IPS-11a (cell line): ENCODE data around the gene KDM5C.

Experiments
- H3K4me3 ChIP-seq: one replicate; pipeline ENCODE4 v1.5.1; 2013; ENCODE audit warnings: low read depth, low read length, control low read depth

Gene KDM5C

DNA sequence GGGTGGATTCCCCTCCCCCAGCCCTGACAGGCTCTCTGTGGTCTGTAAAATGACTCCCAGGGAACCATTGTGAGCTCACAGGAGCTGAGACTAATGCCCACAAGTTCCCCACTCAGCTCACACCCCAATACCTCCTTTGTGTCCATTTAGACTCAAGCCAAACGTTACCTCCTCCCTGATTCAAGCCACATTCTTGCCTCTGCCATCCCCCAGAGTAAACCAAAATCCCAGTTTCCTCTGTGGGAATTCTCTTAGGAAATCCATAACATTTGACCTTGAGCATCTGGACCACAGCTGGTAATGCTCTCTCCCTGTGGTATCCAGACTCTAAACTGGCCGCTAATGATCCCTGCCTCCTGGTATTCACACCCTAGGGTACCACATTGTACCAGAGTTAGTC lies 26.3 kb upstream of the KDM5C start:
- no peak overlapping the region for H3K4me3 ChIP-seq

DNA sequence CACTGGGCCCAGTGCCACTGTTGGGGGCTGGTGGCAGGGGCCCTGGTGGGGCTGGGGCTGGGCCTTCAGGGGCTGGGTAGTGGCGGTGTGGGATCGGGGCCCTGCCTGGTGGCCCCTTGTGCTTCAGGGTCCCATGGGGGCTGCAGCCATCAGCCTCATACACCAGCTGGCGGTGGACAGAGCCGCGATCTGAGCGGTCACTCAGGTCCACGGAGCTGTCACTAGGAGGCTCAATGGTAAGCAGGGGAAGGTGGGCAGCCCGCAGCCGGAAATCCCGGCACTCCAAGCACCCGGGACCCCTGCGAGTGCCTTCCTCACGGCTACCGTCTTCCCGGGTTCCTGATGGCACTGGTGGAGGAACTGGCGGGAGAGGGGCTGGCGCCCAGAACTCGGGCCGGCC lies 25.5 kb upstream of the KDM5C start:
- H3K4me3 ChIP-seq, result no peak overlapping the region

DNA sequence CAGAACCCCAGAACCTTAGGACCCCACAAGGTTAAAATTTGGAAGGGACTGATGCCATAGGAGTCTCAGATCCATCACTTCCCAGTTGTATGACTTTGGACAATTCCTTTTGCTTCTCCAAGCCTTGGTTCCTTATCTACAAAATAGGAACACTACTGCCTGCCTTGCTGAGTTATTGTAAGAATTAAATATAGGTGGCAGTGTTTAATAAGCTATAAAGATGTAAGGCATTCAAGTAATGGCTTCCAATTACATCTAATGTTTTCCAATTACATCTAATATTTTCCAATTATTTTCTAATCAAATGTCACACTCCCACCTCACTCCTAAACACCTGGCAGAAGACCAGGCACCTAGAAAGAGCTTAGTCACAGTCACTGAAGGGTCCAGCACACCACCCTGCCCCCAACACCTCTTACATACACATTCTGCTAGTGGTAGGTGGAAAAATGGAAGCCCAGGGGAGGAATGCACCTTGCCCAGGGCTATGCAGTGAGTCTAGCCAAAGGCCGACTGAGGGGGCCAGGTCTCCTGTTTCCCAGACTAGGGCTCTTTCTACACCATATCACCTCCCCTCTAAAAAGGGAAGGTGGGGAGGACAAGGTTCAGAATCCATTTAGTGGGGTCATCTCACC lies 24.5 kb upstream of the KDM5C start:
- no peak overlapping the region for H3K4me3 ChIP-seq

DNA sequence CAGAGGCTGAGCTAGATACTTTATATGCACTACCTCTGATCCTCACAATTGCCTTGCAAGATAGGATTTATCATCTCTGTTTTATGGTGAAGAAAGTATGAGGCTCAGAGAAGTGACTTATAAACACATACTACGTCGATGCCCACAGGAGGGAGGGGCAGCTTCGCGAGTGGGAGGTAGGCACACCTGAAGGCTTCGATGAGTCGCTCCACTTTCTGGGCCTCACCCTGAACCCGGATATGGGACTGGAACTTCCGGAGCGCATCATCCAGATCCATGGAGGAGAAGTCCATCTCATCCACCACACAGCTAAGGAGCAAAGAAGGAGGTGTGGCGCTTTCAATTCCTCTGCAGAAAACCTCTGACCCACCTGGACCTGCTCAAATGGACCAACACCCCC lies 22.9 kb upstream of the KDM5C start:
- no peak overlapping the region for H3K4me3 ChIP-seq

- no peak overlapping the region for H3K4me3 ChIP-seq
These were observed 21.2 kb upstream of the KDM5C start for GRCh38 chrX:53246231-53246630.

DNA sequence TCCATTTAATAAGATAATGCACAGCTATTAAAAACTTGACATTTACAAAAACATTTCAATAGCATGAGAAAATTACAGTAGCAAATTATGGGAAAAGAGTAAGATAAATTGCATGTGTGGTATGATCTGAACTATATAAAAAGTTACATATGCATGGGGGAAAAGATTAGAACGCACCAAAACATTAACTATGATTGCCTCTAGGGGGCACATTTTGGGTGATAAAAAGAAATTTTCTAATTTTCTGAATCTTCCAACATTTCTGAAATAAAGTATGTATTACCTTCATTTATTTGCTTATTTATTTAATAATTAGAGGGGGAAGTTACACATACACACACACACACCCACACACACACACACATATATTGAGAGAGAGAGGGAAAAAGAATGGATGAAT lies 19.6 kb upstream of the KDM5C start:
- H3K4me3 ChIP-seq, result no peak overlapping the region

DNA sequence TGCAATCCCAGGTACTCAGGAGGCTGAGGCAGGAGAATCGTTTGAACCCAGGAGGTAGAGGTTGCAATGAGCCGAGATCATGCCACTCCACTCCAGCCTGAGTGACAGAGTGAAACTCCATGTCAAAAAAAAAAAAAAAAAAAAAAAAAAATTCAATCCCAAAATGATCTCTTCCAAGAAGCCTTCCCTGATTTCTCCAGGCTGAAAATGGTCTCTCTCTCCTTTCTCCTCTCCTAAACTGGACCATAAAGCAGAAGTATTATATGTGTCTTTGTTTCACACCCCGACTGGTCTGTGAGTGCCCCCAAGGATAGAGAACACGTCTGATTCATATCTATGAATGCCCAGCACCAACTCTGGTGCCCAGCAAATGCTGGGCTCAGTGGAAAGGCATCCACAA lies 17.3 kb upstream of the KDM5C start:
- no peak overlapping the region for H3K4me3 ChIP-seq

DNA sequence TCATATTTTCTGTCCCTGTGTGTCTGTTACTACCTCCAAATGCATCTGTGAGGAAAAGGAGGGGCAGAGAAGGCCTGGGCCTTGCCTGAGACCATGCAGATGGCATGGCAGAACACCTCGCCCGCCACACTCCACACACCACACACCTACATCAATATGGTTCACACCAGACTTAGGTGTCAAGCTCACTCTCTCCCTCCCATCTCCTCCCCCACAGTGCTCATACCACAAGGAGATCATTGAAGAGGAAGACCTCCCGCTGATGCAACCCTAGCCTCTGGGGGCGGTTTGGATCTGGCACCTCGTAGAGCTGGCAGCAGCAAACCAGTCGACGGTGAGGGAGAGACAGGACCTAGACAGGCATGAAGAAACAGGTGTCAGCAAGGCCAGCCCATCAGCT lies 16.6 kb upstream of the KDM5C start:
- no peak overlapping the region for H3K4me3 ChIP-seq

- no peak overlapping the region for H3K4me3 ChIP-seq
These were observed 14.5 kb upstream of the KDM5C start for GRCh38 chrX:53239474-53239873.

DNA sequence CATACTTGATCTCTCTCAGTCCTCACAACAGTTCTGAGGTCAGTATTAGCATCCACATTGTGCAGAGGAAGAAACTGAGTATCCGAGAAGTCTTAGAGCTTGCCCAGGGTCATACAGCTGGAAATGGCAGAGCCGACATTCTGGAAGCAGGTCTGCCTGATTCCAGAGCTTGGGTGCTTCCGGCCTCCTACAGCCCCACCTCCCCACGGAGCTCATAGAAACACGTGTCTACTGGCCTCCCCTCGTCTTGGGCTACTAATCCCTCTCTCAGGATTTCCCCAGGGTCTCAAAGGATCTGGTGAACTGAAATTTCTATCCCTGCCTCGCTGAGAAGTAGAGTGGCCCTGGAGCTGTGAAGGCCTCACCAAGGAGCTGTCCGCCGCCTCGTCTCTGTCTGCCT lies 12.0 kb upstream of the KDM5C start:
- no peak overlapping the region for H3K4me3 ChIP-seq

- H3K4me3 ChIP-seq, result no peak overlapping the region
These were observed 11.1 kb upstream of the KDM5C start for GRCh38 chrX:53236025-53236679.

DNA sequence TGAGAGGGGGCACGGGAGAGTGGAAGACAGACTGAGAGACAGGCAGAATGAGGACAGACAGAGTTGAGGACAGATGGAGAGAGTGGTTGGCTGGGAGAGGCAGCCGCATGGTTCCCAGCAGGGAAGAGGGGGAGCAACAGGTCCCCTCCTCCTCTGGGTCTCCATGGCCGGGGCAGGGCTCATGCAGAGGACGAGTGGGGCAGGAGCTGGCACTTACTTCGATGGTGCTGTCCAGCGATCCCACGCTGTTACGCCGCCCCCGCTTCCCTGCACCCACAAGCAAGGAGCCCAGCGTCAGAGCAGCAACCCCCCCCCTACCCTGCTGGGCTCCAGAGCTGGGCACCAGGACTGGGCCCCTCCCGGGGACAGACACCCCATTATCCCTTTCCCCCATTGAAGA lies 10.6 kb upstream of the KDM5C start:
- H3K4me3 ChIP-seq, result no peak overlapping the region

GRCh38 chrX:53234484-53234883 lies 9.5 kb upstream of the KDM5C start:
- no peak overlapping the region for H3K4me3 ChIP-seq

GRCh38 chrX:53233536-53233935 lies 8.5 kb upstream of the KDM5C start:
- H3K4me3 ChIP-seq, result no peak overlapping the region

- H3K4me3 ChIP-seq, result no peak overlapping the region
These were observed 5.1 kb upstream of the KDM5C start for GRCh38 chrX:53230116-53230515.

- no peak overlapping the region for H3K4me3 ChIP-seq
These were observed 2.3 kb upstream of the KDM5C start for GRCh38 chrX:53227224-53227765.

DNA sequence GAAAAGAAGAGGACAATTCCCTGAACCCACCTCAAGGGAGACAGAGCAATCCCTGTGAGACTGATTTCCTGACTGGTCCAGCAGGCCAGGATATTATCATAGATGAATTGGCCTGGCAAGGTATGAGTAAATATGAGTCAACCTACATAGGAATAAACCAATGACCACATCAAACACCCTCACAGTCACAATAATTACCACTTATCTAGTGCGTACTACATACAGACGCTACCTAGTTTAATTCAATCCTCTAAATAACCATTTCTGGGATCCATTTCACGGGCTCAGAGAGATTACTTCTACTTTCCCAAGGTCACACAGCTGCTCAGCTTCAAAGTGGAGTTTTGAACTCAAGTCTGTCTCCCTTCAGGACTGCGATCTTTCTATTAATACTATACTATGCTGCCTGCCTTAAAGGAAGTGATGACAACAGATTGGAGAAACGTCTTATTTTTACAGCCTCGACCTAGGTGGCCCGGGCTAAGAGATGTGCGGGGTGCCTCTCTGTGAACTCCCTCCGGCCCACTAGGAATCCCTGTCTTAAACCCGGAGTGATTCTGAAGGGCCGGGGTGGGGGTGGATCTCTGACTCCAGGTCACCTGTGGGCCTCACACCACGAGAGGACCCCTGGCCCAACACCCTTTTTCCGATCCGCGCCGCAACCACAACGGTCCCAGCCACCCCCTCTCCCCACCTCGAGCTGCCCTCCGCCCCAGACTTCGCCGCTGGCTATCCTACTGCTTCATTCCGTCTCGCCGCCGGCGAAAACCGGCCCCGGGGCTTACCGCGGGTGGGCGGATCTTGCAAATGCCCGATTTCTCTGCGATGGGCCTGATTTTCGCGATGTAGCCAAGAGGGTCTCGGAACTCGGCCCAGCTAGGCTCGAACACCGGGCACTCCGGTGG lies 800 bp downstream of the KDM5C start:
- peak overlapping the region; percentile 88 for H3K4me3 ChIP-seq

GRCh38 chrX:53223068-53223693 lies 1.8 kb downstream of the KDM5C start:
- no peak overlapping the region for H3K4me3 ChIP-seq

GRCh38 chrX:53211391-53211978 lies 13.5 kb downstream of the KDM5C start:
- H3K4me3 ChIP-seq, result no peak overlapping the region

DNA sequence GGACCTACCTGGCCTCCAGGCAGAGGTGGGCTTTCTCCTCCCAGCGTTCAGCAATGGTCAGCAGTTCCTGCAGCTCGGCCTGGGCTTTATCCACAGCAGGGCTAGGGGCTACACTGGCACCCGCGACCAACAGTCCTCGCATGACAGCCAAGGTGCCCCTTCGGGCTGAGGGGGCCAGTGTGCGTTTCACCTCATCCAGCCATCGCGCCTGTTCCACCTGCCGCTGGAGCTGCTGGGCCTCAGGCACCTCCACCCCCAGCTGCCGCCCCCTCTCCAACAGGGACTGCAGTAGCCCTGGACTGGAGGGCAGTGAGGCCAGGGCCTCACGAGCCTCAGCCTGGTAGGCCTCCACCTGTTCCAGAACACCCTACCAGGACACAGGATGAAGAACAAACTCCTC lies 28.3 kb downstream of the KDM5C start:
- H3K4me3 ChIP-seq, result no peak overlapping the region

DNA sequence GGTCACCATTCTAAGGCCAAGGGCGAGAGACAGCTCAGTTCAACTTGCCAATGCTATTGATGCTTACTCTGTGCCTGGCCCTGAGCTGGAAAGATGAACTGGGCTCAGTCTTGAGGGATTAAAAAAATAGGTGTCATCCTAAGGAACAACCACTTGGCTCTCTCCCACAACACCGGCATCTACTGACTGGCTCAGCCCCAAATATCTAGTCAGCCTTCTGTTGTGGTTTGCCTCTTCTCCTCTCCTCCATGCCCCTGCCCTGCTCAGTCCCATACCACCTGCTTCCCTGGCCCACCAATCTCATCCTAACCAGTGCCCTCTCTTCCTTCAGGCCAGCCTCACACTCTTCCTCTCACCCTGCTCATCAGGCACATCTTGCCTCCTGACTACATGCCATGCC lies 29.6 kb downstream of the KDM5C start:
- no peak overlapping the region for H3K4me3 ChIP-seq
